SK-N-SH (cell line): ENCODE results near the gene ABCB9. TPM values are rescaled to one million over a fixed set of nuclear protein-coding genes. Genes with fewer than 3 reads are reported as not detected.

ENCODE experiments used
- CTCF ChIA-PET: fragments of 300-600, 350-600 bp; formaldehyde crosslinking; extraction: SDS; loops from one replicate; lab custom pipeline; 2021; lab: Yijun Ruan, JAX
- POLR2A ChIA-PET: fragments of 350-600 bp; sonication (Branson Sonifier 250); formaldehyde crosslinking; extraction: SDS; loops from one replicate; lab custom pipeline; 2020; ENCODE audit warnings: antibody characterized with exemption, inconsistent platforms; lab: Yijun Ruan, JAX
- DNase-seq: peaks from one replicate; pipeline ENCODE4 v3.0.0; 2012
- H2AFZ ChIP-seq: fragments of 200-600 bp; sonication (generic); 2 replicates; pipeline ENCODE4 v1.8.1; 2016; ENCODE audit warnings: antibody characterized with exemption, mild to moderate bottlenecking, low read depth
- H3F3A ChIP-seq: fragments of 200-600 bp; sonication (generic); replicated peaks from 2 replicates; pipeline ENCODE3; 2016; ENCODE audit warnings: antibody characterized with exemption, mild to moderate bottlenecking; ENCODE audit not compliant: insufficient read depth
- H3K27ac ChIP-seq, 2 experiments: fragments of 200-500 bp in 1 of 2; fragments of 200-600 bp in 1 of 2; sonication (Bioruptor generic) in 1 of 2; sonication (generic), shearing (Covaris generic) in 1 of 2; 2 replicates each; pipeline versions ENCODE4 v1.5.1 to v1.6.1; 2014 to 2016; ENCODE audit warnings: low read depth in 2 of 2, inconsistent platforms in 1 of 2, low read length in 1 of 2, mild to moderate bottlenecking in 1 of 2, mixed read lengths in 1 of 2
- H3K27me3 ChIP-seq: fragments of 200-600 bp; sonication (generic), shearing (Covaris generic); 2 replicates; pipeline ENCODE4 v1.6.1; 2016; ENCODE audit warnings: mixed run types; ENCODE audit not compliant: insufficient read depth
- H3K36me3 ChIP-seq, 2 experiments: fragments of 200-500 bp in 1 of 2; fragments of 200-600 bp in 1 of 2; sonication (Bioruptor generic) in 1 of 2; sonication (generic) in 1 of 2; replicated peaks in 1 of 2; 2 replicates each; pipeline versions ENCODE3 to v1.5.1; 2014 to 2016; ENCODE audit warnings: low read length in 1 of 2, mild to moderate bottlenecking in 1 of 2; ENCODE audit not compliant: insufficient read depth in 2 of 2, control insufficient read depth in 1 of 2
- H3K4me1 ChIP-seq, 2 experiments: fragments of 200-500 bp in 1 of 2; fragments of 200-600 bp in 1 of 2; sonication (Bioruptor generic) in 1 of 2; sonication (generic), shearing (Covaris generic) in 1 of 2; 2 replicates each; pipeline versions ENCODE4 v1.5.1 to v1.6.1; 2014 to 2016; ENCODE audit warnings: low read depth in 1 of 2, low read length in 1 of 2, mixed run types in 1 of 2; ENCODE audit not compliant: insufficient read depth in 2 of 2, control insufficient read depth in 1 of 2
- H3K4me2 ChIP-seq: fragments of 200-600 bp; sonication (generic), shearing (Covaris generic); 2 replicates; pipeline ENCODE4 v1.6.1; 2017; ENCODE audit warnings: mixed run types
- H3K4me3 ChIP-seq, 2 experiments: fragments of 200-500 bp in 1 of 2; fragments of 200-600 bp in 1 of 2; sonication (Bioruptor generic) in 1 of 2; sonication (generic), shearing (Covaris generic) in 1 of 2; 2 replicates each; pipeline versions ENCODE4 v1.5.1 to v1.8.1; 2014 to 2016; ENCODE audit warnings: low read depth in 2 of 2, inconsistent platforms in 1 of 2, low read length in 1 of 2, mild to moderate bottlenecking in 1 of 2, mixed read lengths in 1 of 2, moderate library complexity in 1 of 2
- H3K79me2 ChIP-seq: fragments of 200-600 bp; sonication (generic); 2 replicates; pipeline ENCODE4 v1.8.1; 2017; ENCODE audit warnings: mild to moderate bottlenecking; ENCODE audit not compliant: insufficient read depth
- H3K9ac ChIP-seq: fragments of 200-600 bp; sonication (generic); 2 replicates; pipeline ENCODE4 v1.6.1; 2017; ENCODE audit warnings: mixed run types
- H3K9me2 ChIP-seq: fragments of 200-600 bp; sonication (generic); 2 replicates; pipeline ENCODE4 v1.6.1; 2017; ENCODE audit warnings: mixed run types
- H3K9me3 ChIP-seq: fragments of 200-600 bp; sonication (generic); 2 replicates; pipeline ENCODE4 v1.6.1; 2017; ENCODE audit warnings: mixed run types, mild to moderate bottlenecking, moderate library complexity
- H4K20me1 ChIP-seq: fragments of 200-600 bp; sonication (generic); 2 replicates; pipeline ENCODE4 v1.6.1; 2017; ENCODE audit warnings: mild to moderate bottlenecking, mixed run types; ENCODE audit not compliant: insufficient read depth
- CHD2 ChIP-seq: fragments of 150-350 bp; IDR thresholded peaks from 2 replicates; pipeline ENCODE4 v1.6.1; 2018; ENCODE audit warnings: low read length; ENCODE audit not compliant: partially characterized antibody
- ELF1 ChIP-seq: IDR thresholded peaks from 2 replicates; pipeline ENCODE4 v1.4.0; 2012
- EZH2phosphoT487 ChIP-seq: fragments of 200-600 bp; sonication (generic); IDR thresholded peaks from 2 replicates; pipeline ENCODE4 v1.6.1; 2017; ENCODE audit warnings: low read depth, mixed run types, mild to moderate bottlenecking, antibody characterized with exemption, moderate library complexity, borderline replicate concordance
- FOSL2 ChIP-seq: IDR thresholded peaks from 2 replicates; pipeline ENCODE4 v1.4.0; 2012; ENCODE audit warnings: low read depth, mild to moderate bottlenecking, moderate library complexity, borderline replicate concordance
- FOXJ3 ChIP-seq: sonication (generic); formaldehyde crosslinking; IDR thresholded peaks from 2 replicates; pipeline ENCODE4 v1.5.1; 2020; ENCODE audit warnings: mild to moderate bottlenecking, missing genetic modification reagents
- FOXM1 ChIP-seq: IDR thresholded peaks from 2 replicates; pipeline ENCODE4 v1.4.0; 2012; ENCODE audit warnings: low read depth, mild to moderate bottlenecking
- GABPA ChIP-seq: IDR thresholded peaks from 2 replicates; pipeline ENCODE4 v1.4.0; 2012; ENCODE audit warnings: low read depth, mild to moderate bottlenecking
- GATA2 ChIP-seq: sonication (generic); formaldehyde crosslinking; IDR thresholded peaks from 2 replicates; pipeline ENCODE4 v1.5.0; 2020; ENCODE audit warnings: mild to moderate bottlenecking, missing genetic modification reagents
- MEF2A ChIP-seq: IDR thresholded peaks from 2 replicates; pipeline ENCODE4 v1.4.0; 2012; ENCODE audit warnings: low read depth, borderline replicate concordance
- NFIC ChIP-seq: IDR thresholded peaks from 2 replicates; pipeline ENCODE4 v1.4.0; 2012; ENCODE audit warnings: borderline replicate concordance
- PBX3 ChIP-seq: IDR thresholded peaks from 2 replicates; pipeline ENCODE4; 2012
- RAD21 ChIP-seq: IDR thresholded peaks from 2 replicates; pipeline ENCODE4 v1.6.1; 2012; ENCODE audit warnings: mild to moderate bottlenecking, low read length
- RXRA ChIP-seq: IDR thresholded peaks from 2 replicates; pipeline ENCODE4 v1.4.0; 2012; ENCODE audit warnings: low read depth, mild to moderate bottlenecking, borderline replicate concordance
- TAF1 ChIP-seq: IDR thresholded peaks from 2 replicates; pipeline ENCODE4 v1.6.1; 2012; ENCODE audit warnings: low read depth, mild to moderate bottlenecking, low read length, moderate library complexity, borderline replicate concordance
- YY1 ChIP-seq: IDR thresholded peaks from 2 replicates; pipeline ENCODE4 v1.4.0; 2012; ENCODE audit warnings: low read depth, mild to moderate bottlenecking
- WGBS: methylation state at CpG from one replicate; pipeline ENCODE4 v1.1.6; 2017; ENCODE audit warnings: low lambda C conversion rate; 5-methylcytosine and 5-hydroxymethylcytosine counted together
- polyA plus RNA-seq, 3 experiments: library from polyadenylated mRNA; depleted of rRNA; stranded (reverse); fragments of >200 nt; gene quantifications; 2 replicates each; pipeline ENCODE4 v1.2.3, GENCODE V29; 2012
- TF ChIP-seq, protein P1 (sequence below): IDR thresholded peaks from 2 replicates; pipeline ENCODE4 v1.4.0; 2012; ENCODE audit warnings: low read depth, borderline replicate concordance
- TF ChIP-seq, protein P2 (sequence below): IDR thresholded peaks from 2 replicates; pipeline ENCODE4 v1.6.1; 2012; ENCODE audit warnings: mild to moderate bottlenecking, low read depth, low read length, moderate library complexity
- TF ChIP-seq, protein P3 (sequence below): IDR thresholded peaks from 2 replicates; pipeline ENCODE4 v1.4.0; 2012; ENCODE audit warnings: low read depth
- TF ChIP-seq, protein P4 (sequence below): IDR thresholded peaks from 2 replicates; pipeline ENCODE4 v1.4.0; 2012; ENCODE audit warnings: low read depth, borderline replicate concordance

The ABCB9 gene
- polyA plus RNA-seq, 1 of the 3 experiments (the other 2 are of a cell fraction) = 6.2 TPM

- no peaks in the 10 kb centered on the region for H3K9me3 ChIP-seq
- H3K9ac ChIP-seq = no peak overlapping the region
- H4K20me1 ChIP-seq = no peaks in the 10 kb centered on the region
- DNase-seq = no peak
- H3K9me2 ChIP-seq = no peaks in the 10 kb centered on the region
- no peaks in the 10 kb centered on the region for H3F3A ChIP-seq
- no peak overlapping the region for H3K4me2 ChIP-seq
- no peak overlapping the region for H3K27ac ChIP-seq
- POLR2A ChIA-PET = interaction anchor here (0.5 kb wide), 1 partner anchor 454 kb away, joined by 3 read pairs; no protein-coding TSS in a partner anchor
- no peaks in the 10 kb centered on the region for H3K4me1 ChIP-seq
- 90% methylated on average over 17 of the region's 23 CpGs for WGBS
- no peak overlapping the region for H2AFZ ChIP-seq
- CTCF ChIA-PET = interaction anchor here (2.4 kb wide), 1 partner anchor 69 kb away, joined by 6 read pairs; no protein-coding TSS in a partner anchor
- H3K79me2 ChIP-seq = no peaks in the 10 kb centered on the region
- no peak overlapping the region for H3K4me3 ChIP-seq
- H3K27me3 ChIP-seq = no peaks in the 10 kb centered on the region
- TF ChIP-seq GATA2 (CRISPR knock-in tag) = no peak
- TF ChIP-seq MEF2A = no peak
- TF ChIP-seq FOXM1 = no peak
- no peak for TF ChIP-seq ELF1
- TF ChIP-seq FOSL2 = no peak
- no peak for TF ChIP-seq EZH2phosphoT487
- TF ChIP-seq, protein P1, sequence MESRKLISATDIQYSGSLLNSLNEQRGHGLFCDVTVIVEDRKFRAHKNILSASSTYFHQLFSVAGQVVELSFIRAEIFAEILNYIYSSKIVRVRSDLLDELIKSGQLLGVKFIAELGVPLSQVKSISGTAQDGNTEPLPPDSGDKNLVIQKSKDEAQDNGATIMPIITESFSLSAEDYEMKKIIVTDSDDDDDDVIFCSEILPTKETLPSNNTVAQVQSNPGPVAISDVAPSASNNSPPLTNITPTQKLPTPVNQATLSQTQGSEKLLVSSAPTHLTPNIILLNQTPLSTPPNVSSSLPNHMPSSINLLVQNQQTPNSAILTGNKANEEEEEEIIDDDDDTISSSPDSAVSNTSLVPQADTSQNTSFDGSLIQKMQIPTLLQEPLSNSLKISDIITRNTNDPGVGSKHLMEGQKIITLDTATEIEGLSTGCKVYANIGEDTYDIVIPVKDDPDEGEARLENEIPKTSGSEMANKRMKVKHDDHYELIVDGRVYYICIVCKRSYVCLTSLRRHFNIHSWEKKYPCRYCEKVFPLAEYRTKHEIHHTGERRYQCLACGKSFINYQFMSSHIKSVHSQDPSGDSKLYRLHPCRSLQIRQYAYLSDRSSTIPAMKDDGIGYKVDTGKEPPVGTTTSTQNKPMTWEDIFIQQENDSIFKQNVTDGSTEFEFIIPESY = no peak
- TF ChIP-seq GABPA = no peak
- TF ChIP-seq CHD2 = no peak
- TF ChIP-seq PBX3 = no peak
- TF ChIP-seq, protein P2, sequence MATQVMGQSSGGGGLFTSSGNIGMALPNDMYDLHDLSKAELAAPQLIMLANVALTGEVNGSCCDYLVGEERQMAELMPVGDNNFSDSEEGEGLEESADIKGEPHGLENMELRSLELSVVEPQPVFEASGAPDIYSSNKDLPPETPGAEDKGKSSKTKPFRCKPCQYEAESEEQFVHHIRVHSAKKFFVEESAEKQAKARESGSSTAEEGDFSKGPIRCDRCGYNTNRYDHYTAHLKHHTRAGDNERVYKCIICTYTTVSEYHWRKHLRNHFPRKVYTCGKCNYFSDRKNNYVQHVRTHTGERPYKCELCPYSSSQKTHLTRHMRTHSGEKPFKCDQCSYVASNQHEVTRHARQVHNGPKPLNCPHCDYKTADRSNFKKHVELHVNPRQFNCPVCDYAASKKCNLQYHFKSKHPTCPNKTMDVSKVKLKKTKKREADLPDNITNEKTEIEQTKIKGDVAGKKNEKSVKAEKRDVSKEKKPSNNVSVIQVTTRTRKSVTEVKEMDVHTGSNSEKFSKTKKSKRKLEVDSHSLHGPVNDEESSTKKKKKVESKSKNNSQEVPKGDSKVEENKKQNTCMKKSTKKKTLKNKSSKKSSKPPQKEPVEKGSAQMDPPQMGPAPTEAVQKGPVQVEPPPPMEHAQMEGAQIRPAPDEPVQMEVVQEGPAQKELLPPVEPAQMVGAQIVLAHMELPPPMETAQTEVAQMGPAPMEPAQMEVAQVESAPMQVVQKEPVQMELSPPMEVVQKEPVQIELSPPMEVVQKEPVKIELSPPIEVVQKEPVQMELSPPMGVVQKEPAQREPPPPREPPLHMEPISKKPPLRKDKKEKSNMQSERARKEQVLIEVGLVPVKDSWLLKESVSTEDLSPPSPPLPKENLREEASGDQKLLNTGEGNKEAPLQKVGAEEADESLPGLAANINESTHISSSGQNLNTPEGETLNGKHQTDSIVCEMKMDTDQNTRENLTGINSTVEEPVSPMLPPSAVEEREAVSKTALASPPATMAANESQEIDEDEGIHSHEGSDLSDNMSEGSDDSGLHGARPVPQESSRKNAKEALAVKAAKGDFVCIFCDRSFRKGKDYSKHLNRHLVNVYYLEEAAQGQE = no peak
- no peak for TF ChIP-seq RAD21
- no peak for TF ChIP-seq NFIC
- TF ChIP-seq RXRA = no peak
- TF ChIP-seq, protein P3, sequence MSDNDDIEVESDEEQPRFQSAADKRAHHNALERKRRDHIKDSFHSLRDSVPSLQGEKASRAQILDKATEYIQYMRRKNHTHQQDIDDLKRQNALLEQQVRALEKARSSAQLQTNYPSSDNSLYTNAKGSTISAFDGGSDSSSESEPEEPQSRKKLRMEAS = no peak
- TF ChIP-seq, protein P4, sequence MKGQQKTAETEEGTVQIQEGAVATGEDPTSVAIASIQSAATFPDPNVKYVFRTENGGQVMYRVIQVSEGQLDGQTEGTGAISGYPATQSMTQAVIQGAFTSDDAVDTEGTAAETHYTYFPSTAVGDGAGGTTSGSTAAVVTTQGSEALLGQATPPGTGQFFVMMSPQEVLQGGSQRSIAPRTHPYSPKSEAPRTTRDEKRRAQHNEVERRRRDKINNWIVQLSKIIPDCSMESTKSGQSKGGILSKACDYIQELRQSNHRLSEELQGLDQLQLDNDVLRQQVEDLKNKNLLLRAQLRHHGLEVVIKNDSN = no peak
- TF ChIP-seq YY1 = no peak
- TF ChIP-seq FOXJ3 (CRISPR knock-in tag) = no peak
- TF ChIP-seq TAF1 = no peak
- H3K36me3 ChIP-seq = no peaks in the 10 kb centered on the region
Measured at GRCh38 chr12:122929812-122930211, 36.5 kb downstream of the ABCB9 start.
